22Rv1 (cell line): ENCODE results near the gene CYLD.

Source experiments
- H3K27ac ChIP-seq: fragments of 450-650 bp; 2 replicates; pipeline ENCODE4 v1.5.1; 2017
- CTCF ChIP-seq: fragments of 450-650 bp; IDR thresholded peaks from 2 replicates; pipeline ENCODE4 v1.5.1; 2017; ENCODE audit warnings: mild to moderate bottlenecking
- ZFX ChIP-seq: fragments of 450-650 bp; IDR thresholded peaks from 2 replicates; pipeline ENCODE4 v1.6.1; 2017; ENCODE audit warnings: antibody characterized with exemption, borderline replicate concordance

The CYLD gene

GRCh38 chr16:50781518-50781917 lies 39.6 kb downstream of the CYLD start:
- TF ChIP-seq CTCF (no peak), ZFX (no peak)
- no peak overlapping the region for H3K27ac ChIP-seq

GRCh38 chr16:50789757-50790156 lies 47.9 kb downstream of the CYLD start:
- TF ChIP-seq ZFX (no peak), CTCF (no peak)
- no peak overlapping the region for H3K27ac ChIP-seq

GRCh38 chr16:50791522-50791921 lies 49.6 kb downstream of the CYLD start:
- TF ChIP-seq CTCF (no peak), ZFX (no peak)
- H3K27ac ChIP-seq, result no peak overlapping the region

GRCh38 chr16:50796829-50797228 lies 54.9 kb downstream of the CYLD start:
- TF ChIP-seq CTCF (no peak), ZFX (no peak)
- H3K27ac ChIP-seq, result no peak overlapping the region

GRCh38 chr16:50797456-50797855 lies 55.6 kb downstream of the CYLD start:
- TF ChIP-seq ZFX (no peak), CTCF (no peak)
- no peak overlapping the region for H3K27ac ChIP-seq

GRCh38 chr16:50800074-50800473 lies 58.2 kb downstream of the CYLD start:
- TF ChIP-seq CTCF (no peak), ZFX (no peak)
- H3K27ac ChIP-seq, result no peak overlapping the region

- H3K27ac ChIP-seq, result no peak overlapping the region
- TF ChIP-seq ZFX (no peak), CTCF (no peak)
These were observed 59.1 kb downstream of the CYLD start for GRCh38 chr16:50801036-50801435.
